ENCODE data around the gene VLDLR. TPM values are rescaled to one million over a fixed set of nuclear protein-coding genes. Genes with fewer than 3 reads are reported as not detected.

The VLDLR gene
- total RNA-seq, 1 donor from 2014 or later, result 16.4 TPM

GRCh38 chr9:2657427-2657826, 35.8 kb downstream of the VLDLR start:
- Histone ChIP-seq H3K36me3 (no peaks in the 10 kb centered on the region), H3K4me2 (no peak overlapping the region), H3K27ac (no peak overlapping the region), H3K4me3 (no peak overlapping the region), H3K9me3 (ENCODE audit: low read depth) (no peaks in the 10 kb centered on the region), H3K79me2 (ENCODE audit: low read depth) (no peaks in the 10 kb centered on the region), H3K9ac (no peak overlapping the region), H2AFZ (replicated peaks) (no peak overlapping the region), H3K27me3 (no peaks in the 10 kb centered on the region), H3F3A (ENCODE audit: low read depth) (no peaks in the 10 kb centered on the region), H4K20me1 (ENCODE audit: low read depth) (no peaks in the 10 kb centered on the region), H3K4me1 (no peaks in the 10 kb centered on the region)
- Mint-ChIP-seq H3K36me3 (peaks cover 15% of the 10 kb centered on the region), H3K27me3 (ENCODE audit: insufficient read depth, low read depth) (no peaks in the 10 kb centered on the region), H3K9me3 (no peaks in the 10 kb centered on the region), H3K27ac (no peak overlapping the region), H3K4me3 (no peak overlapping the region), H3K4me1 (no peaks in the 10 kb centered on the region)
- TF ChIP-seq CTCF (IDR thresholded peaks at IDR 0.05) (no peak), EZH2 (IDR thresholded peaks at IDR 0.05) (no peak), EZH2phosphoT487 (IDR thresholded peaks at IDR 0.05) (no peak)
- no peak for DNase-seq (ENCODE audit: low spot score)

- Histone ChIP-seq H3K79me2 (ENCODE audit: low read depth) (no peaks in the 10 kb centered on the region), H3K4me2 (no peak overlapping the region), H3K4me3 (no peak overlapping the region), H3K9ac (no peak overlapping the region), H2AFZ (replicated peaks) (no peak overlapping the region), H4K20me1 (ENCODE audit: low read depth) (no peaks in the 10 kb centered on the region), H3K27ac (no peak overlapping the region), H3F3A (ENCODE audit: low read depth) (no peaks in the 10 kb centered on the region), H3K27me3 (no peaks in the 10 kb centered on the region), H3K4me1 (no peaks in the 10 kb centered on the region), H3K9me3 (ENCODE audit: low read depth) (no peaks in the 10 kb centered on the region), H3K36me3 (no peaks in the 10 kb centered on the region)
- peak; percentile 64 for DNase-seq (ENCODE audit: low spot score)
- peaks cover 5% of the 10 kb centered on the region for H3K36me3 Mint-ChIP-seq
- H3K9me3 Mint-ChIP-seq, result peaks cover 4% of the 10 kb centered on the region
- H3K4me1 Mint-ChIP-seq, result no peaks in the 10 kb centered on the region
- no peak overlapping the region for H3K4me3 Mint-ChIP-seq
- no peak overlapping the region for H3K27ac Mint-ChIP-seq
- TF ChIP-seq CTCF (IDR thresholded peaks at IDR 0.05), result peak; percentile 58
- TF ChIP-seq EZH2 (IDR thresholded peaks at IDR 0.05), result no peak
- H3K27me3 Mint-ChIP-seq (ENCODE audit: insufficient read depth, low read depth), result no peaks in the 10 kb centered on the region
Measured at GRCh38 chr9:2662496-2662895, 40.9 kb downstream of the VLDLR start.

- Histone ChIP-seq H3F3A (ENCODE audit: low read depth) (no peaks in the 10 kb centered on the region), H3K36me3 (no peaks in the 10 kb centered on the region), H3K4me2 (no peak overlapping the region), H3K9me3 (ENCODE audit: low read depth) (no peaks in the 10 kb centered on the region), H4K20me1 (ENCODE audit: low read depth) (no peaks in the 10 kb centered on the region), H2AFZ (replicated peaks) (no peak overlapping the region), H3K9ac (no peak overlapping the region), H3K79me2 (ENCODE audit: low read depth) (no peaks in the 10 kb centered on the region), H3K4me3 (no peak overlapping the region), H3K27me3 (no peaks in the 10 kb centered on the region), H3K27ac (no peak overlapping the region), H3K4me1 (no peaks in the 10 kb centered on the region)
- Mint-ChIP-seq H3K36me3 (peaks cover 7% of the 10 kb centered on the region), H3K27me3 (ENCODE audit: insufficient read depth, low read depth) (no peaks in the 10 kb centered on the region), H3K4me1 (no peaks in the 10 kb centered on the region), H3K9me3 (peaks cover 7% of the 10 kb centered on the region), H3K4me3 (no peak overlapping the region), H3K27ac (no peak overlapping the region)
- no peak for DNase-seq (ENCODE audit: low spot score)
- TF ChIP-seq EZH2 (IDR thresholded peaks at IDR 0.05) (no peak), CTCF (IDR thresholded peaks at IDR 0.05) (no peak), EZH2phosphoT487 (IDR thresholded peaks at IDR 0.05) (no peak)
Measured at GRCh38 chr9:2663461-2664173, 42.0 kb downstream of the VLDLR start.

Measured in neural progenitor cell (in vitro differentiated cells).